HEK293T (cell line): ENCODE data around the gene GMPPA.

ENCODE experiments used
- CTCF ChIA-PET: fragments of 350-600 bp; formaldehyde crosslinking; extraction: SDS; loops from one replicate; lab custom pipeline; 2021; ENCODE audit warnings: antibody characterized with exemption, inconsistent platforms; lab: Yijun Ruan, JAX
- POLR2A ChIA-PET: fragments of 350-600 bp; formaldehyde crosslinking; extraction: SDS; loops from one replicate; lab custom pipeline; 2020; ENCODE audit warnings: antibody characterized with exemption, inconsistent platforms; lab: Yijun Ruan, JAX
- DNase-seq: peaks from one replicate; pipeline ENCODE4 v3.0.0; 2012; ENCODE audit warnings: mixed read lengths; ENCODE audit errors: extremely low spot score
- ARNT ChIP-seq: fragments of 450-650 bp; IDR thresholded peaks from 2 replicates; pipeline ENCODE4 v1.6.1; 2017; ENCODE audit warnings: mild to moderate bottlenecking
- BHLHE40 ChIP-seq: fragments of 450-650 bp; IDR thresholded peaks from 2 replicates; pipeline ENCODE4 v1.6.1; 2016; ENCODE audit warnings: mild to moderate bottlenecking, moderate library complexity, borderline replicate concordance
- CTBP1 ChIP-seq: fragments of 450-650 bp; IDR thresholded peaks from 2 replicates; pipeline ENCODE4 v1.6.1; 2016; ENCODE audit warnings: borderline replicate concordance
- ELF4 ChIP-seq: fragments of 450-650 bp; IDR thresholded peaks from 2 replicates; pipeline ENCODE4 v1.6.1; 2017; ENCODE audit warnings: antibody characterized with exemption
- FOXA1 ChIP-seq: fragments of 450-650 bp; IDR thresholded peaks from 2 replicates; pipeline ENCODE4 v1.6.1; 2016; ENCODE audit warnings: mild to moderate bottlenecking
- FOXK2 ChIP-seq: fragments of 450-650 bp; IDR thresholded peaks from 2 replicates; pipeline ENCODE4 v1.6.1; 2016; ENCODE audit warnings: mild to moderate bottlenecking
- FOXM1 ChIP-seq: fragments of 450-650 bp; IDR thresholded peaks from 2 replicates; pipeline ENCODE4 v1.6.1; 2017; ENCODE audit warnings: mild to moderate bottlenecking, borderline replicate concordance
- HDGF ChIP-seq: fragments of 450-650 bp; IDR thresholded peaks from 2 replicates; pipeline ENCODE4 v1.6.1; 2017; ENCODE audit warnings: antibody characterized with exemption, borderline replicate concordance
- L3MBTL2 ChIP-seq: fragments of 450-650 bp; conservative IDR thresholded peaks from 2 replicates; pipeline ENCODE4 v1.6.1; 2016; ENCODE audit warnings: mild to moderate bottlenecking
- LEF1 ChIP-seq: fragments of 450-650 bp; IDR thresholded peaks from 2 replicates; pipeline ENCODE4 v1.6.1; 2017; ENCODE audit warnings: mild to moderate bottlenecking, borderline replicate concordance
- NFRKB ChIP-seq: fragments of 450-650 bp; IDR thresholded peaks from 2 replicates; pipeline ENCODE4 v1.6.1; 2016; ENCODE audit warnings: mild to moderate bottlenecking, moderate library complexity
- PKNOX1 ChIP-seq: fragments of 450-650 bp; IDR thresholded peaks from 2 replicates; pipeline ENCODE4 v1.6.1; 2016
- SP1 ChIP-seq: fragments of 450-650 bp; IDR thresholded peaks from 2 replicates; pipeline ENCODE4 v1.6.1; 2017
- SUZ12 ChIP-seq: fragments of 450-650 bp; IDR thresholded peaks from 2 replicates; pipeline ENCODE4 v1.6.1; 2016; ENCODE audit warnings: mild to moderate bottlenecking
- TARDBP ChIP-seq: fragments of 450-650 bp; IDR thresholded peaks from 2 replicates; pipeline ENCODE4 v1.6.1; 2016
- ZNF384 ChIP-seq: fragments of 450-650 bp; IDR thresholded peaks from 2 replicates; pipeline ENCODE4 v1.6.1; 2016

GMPPA gene

GRCh38 chr2:219533930-219534661, 35.4 kb downstream of the GMPPA start:
- no peak for DNase-seq
- no peak for TF ChIP-seq FOXM1
- TF ChIP-seq L3MBTL2, result no peak
- no peak for TF ChIP-seq HDGF
- TF ChIP-seq BHLHE40, result no peak
- no peak for TF ChIP-seq SUZ12
- no peak for TF ChIP-seq PKNOX1
- no peak for TF ChIP-seq NFRKB
- POLR2A ChIA-PET, result no interaction called here
- CTCF ChIA-PET, result no interaction called here

GRCh38 chr2:219536425-219536824, 37.7 kb downstream of the GMPPA start:
- CTCF ChIA-PET, result interaction anchor here (0.6 to 1.1 kb wide), 2 partner anchors 8 to 63 kb away, joined by 3 to 4 read pairs; no protein-coding TSS in a partner anchor

GRCh38 chr2:219536967-219537366, 38.3 kb downstream of the GMPPA start:
- TF ChIP-seq HDGF, result no peak
- no peak for TF ChIP-seq CTBP1
- no peak for TF ChIP-seq TARDBP
- TF ChIP-seq L3MBTL2, result no peak
- no peak for TF ChIP-seq ZNF384
- no peak for TF ChIP-seq FOXA1
- TF ChIP-seq PKNOX1, result no peak
- no peak for TF ChIP-seq FOXM1
- TF ChIP-seq BHLHE40, result no peak
- TF ChIP-seq SUZ12, result no peak
- TF ChIP-seq FOXK2, result no peak
- TF ChIP-seq ARNT, result no peak
- TF ChIP-seq LEF1, result no peak
- no peak for TF ChIP-seq ELF4
- TF ChIP-seq SP1, result no peak
- no peak for TF ChIP-seq NFRKB
- CTCF ChIA-PET, result interaction anchor here (0.6 to 1.1 kb wide), 2 partner anchors 9 to 62 kb away, joined by 3 to 4 read pairs; no protein-coding TSS in a partner anchor
- POLR2A ChIA-PET, result interaction anchor here (0.9 to 1.1 kb wide), 3 partner anchors 9 to 59 kb away, joined by 3 to 7 read pairs (median 3); partner anchors contain the start of gene OBSL1
- DNase-seq, result no peak

More at GRCh38 chr2:219536425-219536824, 37.7 kb downstream of the GMPPA start:
- DNase-seq, result no peak
- POLR2A ChIA-PET, result interaction anchor here (0.9 kb wide), 1 partner anchor 35 kb away, joined by 3 read pairs; the partner anchor contains the start of gene OBSL1
- no peak for TF ChIP-seq ELF4
- no peak for TF ChIP-seq FOXM1

- POLR2A ChIA-PET, result interaction anchor here (1.0 to 1.1 kb wide), 2 partner anchors 9 to 58 kb away, joined by 3 to 7 read pairs; no protein-coding TSS in a partner anchor
- TF ChIP-seq SP1 (no peak), ZNF384 (no peak)
- DNase-seq, result no peak
- CTCF ChIA-PET, result interaction anchor here (0.8 to 1.1 kb wide), 3 partner anchors 8 to 19 kb away, joined by 3 to 4 read pairs (median 4); no protein-coding TSS in a partner anchor
Measured at GRCh38 chr2:219537657-219538488, 39.2 kb downstream of the GMPPA start.

- TF ChIP-seq ZNF384 (no peak), HDGF (no peak), SP1 (no peak), SUZ12 (no peak), NFRKB (no peak), FOXA1 (no peak)
- POLR2A ChIA-PET, result no interaction called here
- no peak for DNase-seq
- CTCF ChIA-PET, result interaction anchor here (0.8 to 1.1 kb wide), 2 partner anchors 9 to 20 kb away, joined by 3 to 4 read pairs; no protein-coding TSS in a partner anchor
Measured at GRCh38 chr2:219538504-219538951, 39.8 kb downstream of the GMPPA start.

- ChIA-PET POLR2A (no interaction called here), CTCF (interaction anchor here (0.9 to 1.1 kb wide), 2 partner anchors 21 to 83 kb away, joined by 3 read pairs; no protein-coding TSS in a partner anchor)
- DNase-seq, result no peak
- TF ChIP-seq FOXM1 (no peak), FOXK2 (no peak), BHLHE40 (no peak), ZNF384 (no peak), FOXA1 (no peak), NFRKB (no peak), SP1 (no peak), L3MBTL2 (no peak), TARDBP (no peak), HDGF (no peak), ARNT (no peak), PKNOX1 (no peak), SUZ12 (no peak), CTBP1 (no peak), LEF1 (no peak), ELF4 (no peak)
Measured at GRCh38 chr2:219538956-219539788, 40.5 kb downstream of the GMPPA start.
